ENCODE data around the gene CCN2. TPM values are rescaled to one million over a fixed set of nuclear protein-coding genes. Genes with fewer than 3 reads are reported as not detected.

The CCN2 gene, protein sequence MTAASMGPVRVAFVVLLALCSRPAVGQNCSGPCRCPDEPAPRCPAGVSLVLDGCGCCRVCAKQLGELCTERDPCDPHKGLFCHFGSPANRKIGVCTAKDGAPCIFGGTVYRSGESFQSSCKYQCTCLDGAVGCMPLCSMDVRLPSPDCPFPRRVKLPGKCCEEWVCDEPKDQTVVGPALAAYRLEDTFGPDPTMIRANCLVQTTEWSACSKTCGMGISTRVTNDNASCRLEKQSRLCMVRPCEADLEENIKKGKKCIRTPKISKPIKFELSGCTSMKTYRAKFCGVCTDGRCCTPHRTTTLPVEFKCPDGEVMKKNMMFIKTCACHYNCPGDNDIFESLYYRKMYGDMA
- 83.1 TPM for total RNA-seq

DNA sequence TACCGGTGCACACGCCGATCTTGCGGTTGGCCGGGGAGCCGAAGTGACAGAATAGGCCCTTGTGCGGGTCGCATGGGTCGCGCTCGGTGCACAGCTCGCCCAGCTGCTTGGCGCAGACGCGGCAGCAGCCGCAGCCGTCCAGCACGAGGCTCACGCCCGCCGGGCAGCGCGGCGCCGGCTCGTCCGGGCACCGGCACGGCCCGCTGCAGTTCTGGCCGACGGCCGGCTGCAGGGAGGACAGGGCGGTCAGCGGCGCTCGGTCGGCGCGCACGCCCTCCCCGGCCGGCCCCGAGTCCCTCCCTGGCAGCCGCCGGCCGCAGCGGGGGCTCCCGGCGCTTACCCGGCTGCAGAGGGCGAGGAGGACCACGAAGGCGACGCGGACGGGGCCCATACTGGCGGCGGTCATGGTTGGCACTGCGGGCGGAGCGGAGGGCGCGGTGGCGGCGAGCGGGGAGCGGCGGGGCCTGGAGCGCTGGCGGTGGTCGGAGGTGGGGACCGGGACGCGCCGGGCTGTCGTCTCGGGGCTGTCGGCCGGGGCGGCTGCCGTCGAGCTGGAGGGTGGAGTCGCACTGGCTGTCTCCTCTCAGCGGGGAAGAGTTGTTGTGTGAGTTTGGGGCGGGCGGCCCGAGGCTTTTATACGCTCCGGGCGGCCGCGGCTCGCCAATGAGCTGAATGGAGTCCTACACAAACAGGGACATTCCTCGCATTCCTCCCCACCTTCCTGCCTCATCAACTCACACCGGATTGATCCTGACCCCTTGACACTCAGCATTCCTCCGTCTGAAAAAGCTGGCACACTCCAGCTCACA lies at the start of gene CCN2:
CCN2 (minus strand) TSS at position 606 of the 809 bp plus-strand sequence; CDS start at position 406, 200 bp downstream.
- DNase-seq, result peak; percentile 73

DNA sequence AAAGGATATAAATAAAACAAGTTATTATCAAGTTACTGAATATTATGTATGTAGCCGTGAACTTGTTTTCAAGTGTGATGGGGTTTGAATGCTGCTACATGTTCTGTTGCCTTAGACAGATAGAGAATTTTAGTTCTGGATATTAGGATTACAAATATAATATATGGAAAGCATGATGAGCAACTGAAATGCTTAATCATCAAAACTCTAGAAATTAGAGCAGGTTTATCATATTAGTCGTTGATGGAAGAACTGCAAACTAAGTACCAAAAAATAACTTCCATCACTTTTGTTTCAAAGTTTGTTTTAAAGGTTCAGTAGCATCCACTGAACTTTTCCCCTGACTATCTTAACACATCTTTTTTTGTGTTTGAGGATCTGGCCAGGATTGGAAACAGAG lies 49.1 kb upstream of the CCN2 start:
- DNase-seq, result no peak

DNA sequence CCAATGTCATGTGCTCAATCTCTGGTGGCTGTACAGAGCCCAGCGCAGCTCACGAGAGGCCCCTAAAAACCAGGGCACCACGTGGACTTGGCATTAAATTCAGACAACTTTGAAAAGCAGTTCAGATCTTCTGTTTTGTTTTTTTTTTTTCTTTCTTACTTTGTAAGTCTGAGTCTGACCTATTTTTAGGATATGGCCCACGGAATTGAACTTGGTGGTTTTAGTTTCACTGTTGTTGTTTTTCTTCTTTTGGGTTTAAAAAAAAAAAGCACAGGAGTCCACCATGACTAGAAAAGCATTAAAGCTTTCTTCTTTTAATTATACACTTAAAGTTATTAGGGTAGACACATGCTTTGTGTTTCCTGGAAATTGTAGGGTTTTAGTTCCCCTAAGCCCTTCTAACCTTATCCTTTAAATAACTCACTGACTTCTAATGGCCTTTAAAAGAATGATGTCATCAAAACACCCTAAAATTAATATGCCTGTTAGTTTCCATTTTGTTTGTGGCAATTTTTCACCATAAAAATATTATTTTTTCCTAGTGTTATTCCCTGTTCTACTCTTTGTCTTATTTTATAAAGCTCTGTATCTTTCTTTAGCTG lies 48.5 kb upstream of the CCN2 start:
- no peak for DNase-seq

DNA sequence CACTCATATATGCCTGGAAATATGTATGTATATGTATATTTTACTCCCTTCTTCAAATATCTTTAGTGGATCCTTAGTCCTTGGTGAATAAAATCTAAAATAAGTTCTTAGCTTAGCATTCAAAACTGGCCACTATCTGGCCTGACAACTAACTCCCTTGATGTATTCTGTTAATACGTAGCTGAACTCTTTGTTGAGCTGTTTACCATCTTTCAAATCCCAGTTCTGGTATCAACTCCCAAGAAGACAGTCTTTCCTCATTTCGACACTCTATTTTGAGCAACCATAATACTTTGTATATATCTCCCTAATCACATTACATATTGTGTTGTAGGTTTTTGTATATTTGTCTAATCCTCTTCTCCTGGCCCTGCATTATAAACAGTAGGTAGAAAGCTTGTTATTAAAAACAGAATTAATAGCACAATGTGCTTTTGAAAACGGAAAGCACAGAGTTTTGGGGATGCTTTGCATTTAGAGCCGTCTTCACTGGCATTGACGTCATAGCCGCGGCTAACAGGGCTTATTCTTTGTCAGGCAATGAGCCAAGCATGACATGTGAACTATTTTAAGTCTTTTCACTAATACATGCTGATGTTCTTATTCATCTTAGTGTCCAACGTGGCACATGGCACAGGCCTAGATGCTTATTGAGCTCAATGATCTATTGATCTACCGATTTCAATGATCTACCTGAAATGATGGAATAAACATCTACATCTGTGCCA lies 47.2 kb upstream of the CCN2 start:
- DNase-seq, result no peak

DNA sequence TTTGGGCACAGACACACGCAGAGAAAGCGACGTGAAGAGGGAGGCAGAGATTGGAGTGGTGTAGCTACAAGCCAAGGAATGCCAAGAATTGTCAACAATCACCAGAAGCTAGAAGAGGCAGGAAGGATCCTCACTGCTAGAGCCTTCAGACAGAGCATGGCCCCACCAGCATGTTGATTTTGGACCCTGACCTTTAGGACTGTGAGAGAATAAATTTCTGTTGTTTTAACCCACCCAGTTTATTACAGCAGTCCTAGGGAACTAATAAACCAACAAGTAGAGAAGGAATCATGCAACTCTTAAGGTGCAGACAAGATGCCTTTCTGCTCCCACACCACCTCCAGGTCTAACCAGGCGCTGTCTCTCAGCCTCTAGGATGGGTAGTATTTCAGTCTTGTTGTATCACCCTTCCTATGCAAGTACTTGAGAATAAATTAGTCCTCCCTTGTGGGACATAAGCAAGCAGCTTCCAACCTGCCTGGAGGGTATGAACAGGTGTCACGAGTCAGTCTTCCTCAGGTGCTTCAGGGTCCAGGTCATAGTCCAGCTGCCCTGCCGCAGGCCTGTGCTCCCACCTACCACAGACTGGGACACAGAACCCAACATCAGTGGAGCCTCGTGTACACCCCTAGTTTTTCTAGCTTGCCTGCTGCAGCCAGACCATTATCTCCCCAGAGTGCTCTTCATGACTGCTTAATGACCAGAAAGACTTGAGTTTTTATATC lies 46.4 kb upstream of the CCN2 start:
- DNase-seq, result no peak

DNA sequence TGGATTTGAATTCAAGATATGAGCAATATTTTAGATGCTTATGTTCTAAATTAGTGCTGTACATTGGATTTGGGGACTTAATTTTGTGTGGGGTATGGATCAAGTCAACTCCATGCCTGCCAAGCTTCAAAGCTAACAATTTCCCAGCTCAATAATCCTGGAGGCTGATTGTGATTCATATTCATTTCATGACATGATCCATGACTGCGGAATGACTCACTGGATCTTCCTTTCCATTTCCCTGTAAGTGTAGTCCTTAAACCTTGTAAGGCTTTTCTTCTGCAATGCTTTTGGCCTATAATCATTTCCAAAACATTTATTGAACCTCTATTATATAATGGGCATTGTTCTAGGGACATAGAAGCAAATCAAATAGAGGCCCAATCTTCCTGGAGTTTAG lies 44.7 kb upstream of the CCN2 start:
- DNase-seq, result no peak

GRCh38 chr6:131992557-131992956 lies 41.4 kb upstream of the CCN2 start:
- DNase-seq, result no peak

DNA sequence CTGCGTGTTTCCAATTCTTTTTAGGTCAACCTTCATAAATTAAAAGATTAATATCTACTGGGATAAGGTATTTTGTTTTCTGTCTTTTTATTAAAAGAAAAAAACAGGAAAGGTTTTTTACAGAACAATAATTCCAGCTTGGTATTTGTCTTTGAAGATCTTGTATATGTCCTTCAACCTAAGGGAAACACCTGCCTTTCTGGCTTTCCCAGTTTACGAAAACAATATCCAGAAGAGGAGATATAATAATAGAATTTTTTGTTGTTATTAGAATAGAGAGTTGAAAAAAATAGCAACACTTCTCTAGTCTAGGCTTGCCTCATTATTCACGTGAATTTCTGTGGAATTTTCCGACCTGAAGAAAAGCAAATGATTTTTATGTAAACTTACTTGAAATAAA lies 37.9 kb upstream of the CCN2 start:
- DNase-seq, result no peak

DNA sequence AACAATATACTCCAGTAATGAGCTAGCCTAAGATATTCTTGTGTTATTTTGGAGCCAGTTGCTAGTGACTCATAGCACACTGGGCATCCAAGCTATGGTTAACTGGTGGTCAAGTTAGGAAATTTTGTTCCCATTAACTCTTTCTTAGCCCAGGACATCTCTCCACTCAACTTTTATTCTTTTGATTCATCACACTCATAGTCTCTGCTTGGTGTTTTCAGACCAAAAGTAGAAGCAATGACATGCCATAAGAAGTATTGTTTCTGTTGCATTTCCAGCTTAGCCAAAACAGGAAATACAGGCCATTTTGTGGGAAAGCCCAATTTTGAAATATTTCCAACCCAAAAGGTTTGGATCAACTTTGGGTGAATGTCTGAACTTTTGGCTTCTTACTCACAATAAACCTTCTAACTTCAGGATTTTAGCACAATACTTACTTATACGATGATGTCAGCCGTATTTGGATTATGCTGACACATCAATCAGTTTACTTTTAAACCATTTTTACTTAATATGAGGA lies 31.6 kb upstream of the CCN2 start:
- no peak for DNase-seq

GRCh38 chr6:131981624-131981978 lies 30.4 kb upstream of the CCN2 start:
- no peak for DNase-seq

GRCh38 chr6:131980791-131981623 lies 29.8 kb upstream of the CCN2 start:
- peak; percentile 7 for DNase-seq

DNA sequence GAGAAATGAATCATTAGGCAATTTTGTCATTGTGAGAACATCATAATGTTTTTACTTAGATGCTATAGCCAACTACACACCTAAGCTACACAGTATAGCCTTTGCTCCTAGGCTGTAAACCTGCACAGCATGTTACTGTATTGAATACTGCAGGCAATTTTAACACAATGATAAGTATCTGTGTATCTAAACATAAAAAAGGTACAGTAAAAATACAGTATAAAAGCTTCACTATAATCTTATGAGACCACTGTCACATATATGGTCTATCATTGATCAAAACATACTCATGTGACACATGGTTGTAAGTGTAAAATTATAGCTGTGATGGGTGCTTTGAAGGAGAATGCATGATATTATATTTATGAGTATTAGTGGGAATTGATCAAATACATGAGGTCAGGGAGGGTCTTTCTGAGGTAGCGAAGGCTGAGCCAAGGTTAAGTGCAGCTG lies 29.2 kb upstream of the CCN2 start:
- DNase-seq, result no peak

GRCh38 chr6:131979515-131980337 lies 28.6 kb upstream of the CCN2 start:
- DNase-seq, result no peak

- DNase-seq, result no peak
Measured at GRCh38 chr6:131978522-131978921, 27.4 kb upstream of the CCN2 start.

DNA sequence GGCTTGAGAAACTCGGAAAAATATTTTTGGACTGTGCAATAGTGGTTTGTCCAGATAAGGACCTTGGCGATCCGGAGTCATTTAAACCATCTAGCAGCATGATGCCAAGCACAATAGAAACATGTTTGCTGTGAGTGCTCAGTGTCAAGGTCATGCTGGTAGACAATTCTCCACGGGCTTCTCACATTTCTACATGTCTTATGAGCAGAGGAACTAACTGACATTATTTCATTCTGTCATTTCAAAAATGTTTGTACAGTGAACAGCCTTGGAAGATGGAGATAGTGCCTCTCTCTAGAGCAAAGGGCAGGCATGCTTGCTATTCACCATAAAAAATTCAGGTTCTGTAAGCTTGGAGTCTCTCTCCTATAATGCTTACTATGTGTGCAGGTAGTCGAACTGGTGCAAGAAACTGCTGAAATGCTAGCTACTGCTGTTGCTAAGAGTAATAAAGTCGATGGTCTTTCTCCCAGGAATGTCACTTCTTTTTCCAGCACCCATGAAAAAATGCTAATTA lies 25.4 kb upstream of the CCN2 start:
- no peak for DNase-seq

DNA sequence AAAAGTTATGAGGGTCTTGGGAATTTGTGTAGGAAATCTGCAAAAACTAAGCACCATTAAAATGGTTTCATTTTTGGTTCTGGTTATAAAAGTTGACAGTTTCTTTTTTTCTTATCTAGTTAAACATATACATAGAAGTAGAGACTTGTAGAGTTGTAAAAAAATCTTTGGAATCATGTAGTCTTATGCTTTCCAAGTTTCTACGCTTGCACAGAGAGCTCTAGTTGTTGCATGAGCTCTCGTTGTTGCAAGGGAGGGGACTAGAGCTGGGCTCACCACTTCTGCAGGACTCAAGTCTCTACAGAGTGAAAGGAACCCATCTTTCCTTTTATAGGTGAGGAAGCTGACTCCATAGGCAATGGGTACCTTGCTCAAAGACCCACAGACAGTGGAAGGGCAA lies 21.6 kb upstream of the CCN2 start:
- DNase-seq, result no peak

DNA sequence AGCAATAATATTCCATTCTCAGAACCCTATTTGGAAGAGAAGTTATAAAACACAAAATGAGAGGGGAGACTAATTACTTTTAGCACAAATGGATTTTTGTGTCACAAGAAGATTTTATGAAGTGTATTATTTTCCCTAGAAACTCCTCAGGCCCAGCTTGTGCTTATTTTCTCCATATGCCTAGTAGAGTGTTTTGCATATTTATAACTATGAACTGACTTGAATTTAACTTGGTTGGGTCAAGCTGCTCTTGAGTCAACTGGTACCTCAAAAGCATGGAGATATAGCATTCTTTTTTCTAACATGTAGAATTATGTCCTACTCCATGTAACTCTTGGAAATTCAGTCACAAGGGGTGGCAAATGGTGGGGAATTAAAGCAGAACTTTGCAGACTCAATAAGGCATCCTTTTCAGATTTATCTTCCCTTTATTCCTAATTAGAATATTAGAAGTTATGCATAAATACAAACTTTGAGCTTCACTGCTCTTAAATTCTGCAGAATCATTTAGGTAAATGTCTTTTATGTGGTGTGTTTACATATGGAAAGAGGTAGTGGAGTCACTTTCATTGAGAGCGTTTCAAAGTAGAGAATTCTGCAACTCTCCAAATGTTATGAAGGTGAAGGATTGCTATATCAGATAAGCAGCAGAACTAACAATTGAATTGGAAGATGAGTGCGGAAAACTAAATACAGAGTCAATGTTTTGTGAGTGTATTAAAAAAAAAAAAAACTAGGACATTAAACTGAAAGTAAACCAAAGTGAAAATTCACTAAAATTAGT lies 19.1 kb upstream of the CCN2 start:
- DNase-seq, result no peak

DNA sequence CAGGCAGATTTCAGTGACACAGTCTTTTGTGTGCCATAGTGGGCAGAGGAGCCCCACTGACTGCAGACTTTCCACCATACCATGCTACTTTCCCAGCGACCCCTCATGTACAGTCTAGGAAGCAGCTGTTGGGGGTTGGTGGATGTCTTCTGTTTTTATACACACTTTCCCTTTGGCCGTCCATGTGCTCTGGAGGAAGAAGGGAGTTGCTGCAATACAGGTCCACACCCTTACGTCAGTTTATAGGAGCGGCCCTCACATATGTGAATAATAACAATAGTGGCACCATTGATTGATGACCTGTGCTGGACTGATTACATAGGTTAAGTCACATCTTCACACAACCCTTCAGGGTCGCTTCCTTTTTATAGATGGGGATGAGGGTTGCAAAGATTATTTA lies 17.5 kb upstream of the CCN2 start:
- no peak for DNase-seq

- no peak for DNase-seq
Measured at GRCh38 chr6:131967948-131968347, 16.8 kb upstream of the CCN2 start.

Data from skin of body (tissue), 2 donors.